ENCODE results near the gene STK24. TPM values are rescaled to one million over a fixed set of nuclear protein-coding genes. Genes with fewer than 3 reads are reported as not detected.

STK24 gene
- total RNA-seq, 2 donors from 2014 or later = 35.0 to 56.7 TPM

GRCh38 chr13:98446234-98446621, 130.7 kb downstream of the STK24 start:
- ATAC-seq (no peak), DNase-seq (no peak)
- TF ChIP-seq POLR2A (IDR thresholded peaks at IDR 0.05) (no peak), CTCF (IDR thresholded peaks at IDR 0.05) (no peak)
- H3K36me3 ChIP-seq (replicated peaks in 1 of 2; ENCODE audit: insufficient read depth in 1 of 2, low read depth in 2 of 2) = peaks cover 11% of the 10 kb centered on the region in 2 donors
- intact Hi-C loops (cut with DNase I) = loop anchor here (5.0 kb wide), 1 partner anchor 216 kb away; no protein-coding TSS in a partner anchor
- H3K4me3 ChIP-seq = no peak overlapping the region
- WGBS, 2 donors = 87 to 95% methylated on average over 5 to 8 of the region's 11 CpGs
- no peaks in the 10 kb centered on the region for H3K9me3 ChIP-seq
- no peaks in the 10 kb centered on the region for H3K4me1 ChIP-seq
- peak overlapping the region in 1 of 4 donors; percentile 29 for H3K27ac ChIP-seq
- H3K27me3 ChIP-seq = no peaks in the 10 kb centered on the region

GRCh38 chr13:98445340-98446233, 131.3 kb downstream of the STK24 start:
- 7 to 27% methylated on average over 9 to 18 of the region's 18 CpGs for WGBS, 2 donors
- TF ChIP-seq POLR2A (IDR thresholded peaks at IDR 0.05) (no peak), CTCF (IDR thresholded peaks at IDR 0.05) (peak; percentile 87 to 97 (median 94))
- intact Hi-C loops (cut with DNase I) = loop anchor here (5.0 kb wide), 1 partner anchor 217 kb away; no protein-coding TSS in a partner anchor
- Histone ChIP-seq H3K4me1 (no peaks in the 10 kb centered on the region), H3K36me3 (replicated peaks in 1 of 2; ENCODE audit: insufficient read depth in 1 of 2, low read depth in 2 of 2) (peaks cover 11 to 12% of the 10 kb centered on the region in 2 donors), H3K4me3 (no peak overlapping the region), H3K9me3 (no peaks in the 10 kb centered on the region), H3K27ac (peak overlapping the region in 2 of 4 donors; percentile 9 to 29), H3K27me3 (no peaks in the 10 kb centered on the region)
- DNase-seq = peak; percentile 64 to 79 (median 72)
- peak; percentile 84 for ATAC-seq

- ATAC-seq (no peak), DNase-seq (no peak)
- Histone ChIP-seq H3K4me3 (no peak overlapping the region), H3K27ac (no peak overlapping the region), H3K27me3 (no peaks in the 10 kb centered on the region), H3K9me3 (no peaks in the 10 kb centered on the region), H3K36me3 (replicated peaks in 1 of 2; ENCODE audit: insufficient read depth in 1 of 2, low read depth in 2 of 2) (peaks cover 11 to 16% of the 10 kb centered on the region in 2 donors), H3K4me1 (no peaks in the 10 kb centered on the region)
- intact Hi-C loops (cut with DNase I) = no loop called here
- 90 to 95% methylated on average over 16 of the region's 16 CpGs for WGBS, 2 donors
- TF ChIP-seq CTCF (IDR thresholded peaks at IDR 0.05) (no peak), POLR2A (IDR thresholded peaks at IDR 0.05) (no peak)
Observed at GRCh38 chr13:98444381-98444780, 132.5 kb downstream of the STK24 start.

GRCh38 chr13:98443800-98444325, 133.0 kb downstream of the STK24 start:
- Histone ChIP-seq H3K27ac (no peak overlapping the region), H3K4me1 (no peaks in the 10 kb centered on the region), H3K36me3 (replicated peaks in 1 of 2; ENCODE audit: insufficient read depth in 1 of 2, low read depth in 2 of 2) (peaks cover 7 to 15% of the 10 kb centered on the region in 2 donors), H3K4me3 (no peak overlapping the region), H3K27me3 (no peaks in the 10 kb centered on the region), H3K9me3 (no peaks in the 10 kb centered on the region)
- 87 to 91% methylated on average over 21 of the region's 21 CpGs for WGBS, 2 donors
- DNase-seq (no peak), ATAC-seq (no peak)
- intact Hi-C loops (cut with DNase I) = no loop called here
- no peak for TF ChIP-seq CTCF (IDR thresholded peaks at IDR 0.05)
- TF ChIP-seq POLR2A (IDR thresholded peaks at IDR 0.05) = no peak
